Measurements from ENCODE around the gene POLR3GL.

Gene POLR3GL

DNA sequence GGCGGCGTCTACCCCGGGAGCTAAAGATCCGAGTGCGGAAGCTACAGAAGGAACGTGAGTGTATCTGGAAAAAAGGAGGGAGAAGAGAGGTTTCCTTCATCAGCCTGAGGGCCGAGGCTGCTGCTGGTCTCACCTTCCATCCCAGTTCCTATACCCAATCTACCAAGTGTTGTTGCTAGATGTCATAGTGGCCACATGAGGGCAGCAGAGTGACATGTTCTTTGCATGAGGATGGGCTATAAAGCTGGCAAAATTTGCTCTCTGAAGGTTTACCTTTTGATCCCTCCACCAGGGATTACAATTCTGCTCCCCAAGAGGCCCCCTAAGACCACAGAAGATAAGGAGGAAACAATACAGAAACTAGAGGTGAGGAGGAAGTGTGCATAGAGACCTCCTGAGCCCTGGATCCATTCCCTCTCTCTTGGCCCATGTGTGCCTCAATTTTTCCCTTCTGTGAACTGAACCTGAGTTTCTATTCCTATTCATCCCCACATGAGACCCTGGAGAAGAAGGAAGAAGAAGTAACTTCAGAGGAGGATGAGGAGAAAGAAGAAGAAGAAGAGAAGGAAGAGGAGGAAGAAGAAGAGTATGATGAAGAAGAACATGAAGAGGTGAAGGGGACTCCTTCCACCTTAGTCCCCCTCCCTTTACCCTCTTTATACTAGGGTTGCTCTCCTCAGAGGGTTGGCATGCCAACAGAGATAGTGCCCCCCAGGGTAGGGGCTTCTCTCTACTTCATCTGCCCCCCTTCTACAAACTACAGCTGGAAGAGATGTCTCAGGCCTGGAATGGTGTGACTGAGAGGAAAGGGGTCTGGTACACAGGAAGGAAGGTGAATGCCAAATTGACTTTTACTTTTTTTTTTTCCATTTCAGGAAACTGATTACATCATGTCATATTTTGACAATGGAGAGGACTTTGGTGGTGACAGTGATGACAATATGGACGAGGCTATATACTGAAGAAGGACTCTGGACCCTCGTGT, 13.3 kb downstream of the POLR3GL start:
- FAIRE-seq = peak; percentile 96

DNA sequence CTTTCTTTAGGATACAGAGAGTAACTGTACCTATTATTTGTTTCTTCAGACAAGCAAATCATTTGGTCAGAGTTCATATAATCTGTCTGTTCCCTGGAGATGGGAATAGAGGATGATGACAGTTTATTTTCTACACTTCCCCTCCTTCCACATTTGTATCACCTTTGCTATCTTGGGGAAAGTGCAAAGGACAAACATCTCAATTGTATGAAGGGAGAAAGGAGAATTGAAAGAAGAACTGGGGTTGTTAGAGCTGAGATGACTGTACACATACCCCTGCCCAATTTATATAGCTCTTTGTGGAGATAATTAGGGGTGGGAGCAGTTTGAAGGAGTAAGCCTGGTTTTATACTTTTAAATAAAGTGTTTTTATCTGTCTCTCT, 14.0 kb downstream of the POLR3GL start:
- no peak for FAIRE-seq

DNA sequence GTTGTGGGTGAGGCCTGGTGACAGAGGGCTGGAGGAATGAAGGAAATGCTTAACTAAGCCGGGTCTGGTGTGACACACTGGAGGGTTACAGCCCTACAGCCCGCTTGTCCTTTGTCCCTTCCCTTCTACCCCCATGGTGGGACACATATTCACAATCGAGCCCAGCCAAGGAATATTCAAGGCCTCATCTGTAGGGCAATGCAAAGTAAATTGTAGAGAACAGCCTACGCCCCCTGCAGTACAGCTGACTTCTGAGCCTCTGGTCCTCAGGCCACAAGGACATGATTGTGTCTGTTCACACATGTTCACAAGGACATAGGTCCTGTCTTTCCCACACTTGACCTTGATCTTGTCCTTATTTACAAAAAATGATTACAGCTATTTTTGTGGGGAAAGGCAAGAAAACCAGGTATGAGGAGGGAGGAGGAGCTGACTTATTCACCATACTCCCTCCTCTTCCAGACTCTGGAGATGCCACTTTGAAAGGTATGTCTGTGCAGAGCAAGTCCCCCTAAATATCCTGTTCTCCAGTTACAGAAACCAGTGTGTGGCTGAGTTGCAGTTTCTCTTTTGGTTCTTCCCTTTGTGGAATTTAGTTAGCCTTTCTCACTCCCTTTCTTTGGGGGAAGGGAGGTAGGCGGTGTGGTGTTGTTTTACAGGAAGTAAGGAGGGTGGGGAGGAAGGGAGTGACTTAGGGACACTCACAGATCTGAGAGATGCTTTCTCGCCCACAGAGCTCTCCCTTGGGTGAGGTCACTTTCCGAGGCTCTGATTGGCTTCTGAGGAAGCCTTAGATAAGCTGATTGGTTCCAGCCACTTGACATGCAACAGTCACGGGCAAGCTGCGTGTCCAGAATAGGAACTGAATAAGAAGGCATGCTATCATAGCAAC, 14.6 kb downstream of the POLR3GL start:
- FAIRE-seq = peak; percentile 90

DNA sequence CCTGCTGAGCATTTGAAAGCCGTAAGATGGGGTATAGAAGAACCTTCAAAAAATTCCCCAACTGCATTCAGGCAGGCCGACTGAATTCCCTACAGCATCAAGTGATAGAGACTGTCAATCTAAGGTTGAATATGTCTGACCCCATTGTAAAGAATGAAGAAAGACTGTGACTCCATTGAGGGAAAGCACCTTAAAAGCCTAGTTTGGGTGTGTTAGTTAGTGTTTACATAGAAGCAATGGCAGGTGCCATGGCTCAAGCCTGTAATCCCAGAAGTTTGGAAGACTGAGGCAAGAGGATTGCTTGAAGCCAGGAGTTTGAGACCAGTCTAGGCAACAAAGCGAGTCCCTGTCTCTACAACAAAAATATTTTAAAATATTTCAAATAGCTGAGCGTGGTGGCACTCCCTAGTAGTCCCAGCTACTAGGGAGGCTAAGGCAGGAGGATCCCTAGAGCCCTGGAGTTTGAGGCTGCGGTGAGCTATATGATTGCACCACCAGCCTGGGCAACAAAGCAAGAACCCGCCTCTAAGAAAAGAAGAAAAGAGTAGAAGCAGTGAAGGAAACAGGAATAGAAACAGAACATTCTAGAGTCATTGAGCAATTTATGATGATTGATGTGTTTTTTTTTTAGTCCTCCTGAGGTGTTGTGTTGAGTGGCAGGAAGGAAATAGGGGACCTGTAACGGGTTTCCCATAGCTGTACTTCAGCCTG, 15.4 kb downstream of the POLR3GL start:
- no peak for FAIRE-seq

GRCh38 chr1:145980457-145980994, 16.0 kb downstream of the POLR3GL start:
- no peak for FAIRE-seq

DNA sequence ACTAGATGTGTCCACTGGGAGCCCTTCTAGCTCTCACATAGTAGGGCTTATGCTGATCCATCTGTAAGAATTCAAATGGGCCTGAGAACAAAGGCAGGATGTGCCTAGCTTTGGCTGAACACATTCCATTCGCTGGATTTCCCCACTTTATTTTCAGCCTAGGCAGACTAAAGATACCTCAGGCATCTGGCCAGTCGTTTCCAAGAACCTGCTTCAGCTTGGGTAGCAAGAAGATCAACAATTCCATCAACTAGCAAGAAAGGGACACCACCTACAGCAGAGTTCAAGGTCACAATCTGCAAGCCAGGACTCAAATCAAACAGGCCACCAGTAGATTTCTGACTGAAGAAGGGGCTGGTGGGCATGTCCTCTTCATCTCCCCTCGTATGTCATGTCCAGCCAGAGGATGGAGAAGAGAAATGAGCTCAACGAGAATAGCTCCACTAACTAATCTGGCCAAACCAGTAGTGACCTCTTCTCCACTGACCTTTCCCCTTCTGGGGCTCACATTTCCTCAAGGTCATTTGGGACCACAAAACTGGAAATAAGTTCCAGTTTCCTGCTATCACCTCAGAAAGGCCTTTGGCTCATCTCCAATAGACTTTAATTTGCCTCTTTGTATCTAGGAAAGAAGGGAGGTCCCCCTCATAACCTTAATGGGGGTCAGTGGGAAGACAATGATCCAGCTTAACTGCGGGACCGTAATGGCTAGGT, 17.7 kb downstream of the POLR3GL start:
- no peak for FAIRE-seq

DNA sequence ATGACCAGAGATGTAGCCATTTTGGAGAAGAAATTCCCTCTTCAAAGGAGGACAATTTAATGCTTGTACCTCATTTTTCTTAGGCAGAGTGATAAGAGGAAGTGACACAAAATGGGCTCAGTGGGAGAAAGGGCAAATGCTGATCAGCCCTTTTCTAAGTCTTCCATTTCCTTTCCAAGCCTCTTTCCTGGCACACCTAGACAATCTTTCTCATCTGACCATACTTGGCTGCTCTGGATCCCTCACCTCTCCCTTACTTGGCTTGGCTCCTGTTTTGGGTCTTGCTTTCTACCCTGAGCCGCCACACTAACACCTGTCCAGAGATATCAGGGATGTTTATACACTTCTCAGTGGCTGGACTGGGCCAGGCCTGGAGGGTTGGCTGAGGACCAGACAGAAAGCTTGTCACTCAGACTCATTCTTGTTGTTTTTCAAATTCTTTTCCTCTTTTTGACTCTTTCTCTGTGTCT, 18.8 kb downstream of the POLR3GL start:
- no peak for FAIRE-seq

DNA sequence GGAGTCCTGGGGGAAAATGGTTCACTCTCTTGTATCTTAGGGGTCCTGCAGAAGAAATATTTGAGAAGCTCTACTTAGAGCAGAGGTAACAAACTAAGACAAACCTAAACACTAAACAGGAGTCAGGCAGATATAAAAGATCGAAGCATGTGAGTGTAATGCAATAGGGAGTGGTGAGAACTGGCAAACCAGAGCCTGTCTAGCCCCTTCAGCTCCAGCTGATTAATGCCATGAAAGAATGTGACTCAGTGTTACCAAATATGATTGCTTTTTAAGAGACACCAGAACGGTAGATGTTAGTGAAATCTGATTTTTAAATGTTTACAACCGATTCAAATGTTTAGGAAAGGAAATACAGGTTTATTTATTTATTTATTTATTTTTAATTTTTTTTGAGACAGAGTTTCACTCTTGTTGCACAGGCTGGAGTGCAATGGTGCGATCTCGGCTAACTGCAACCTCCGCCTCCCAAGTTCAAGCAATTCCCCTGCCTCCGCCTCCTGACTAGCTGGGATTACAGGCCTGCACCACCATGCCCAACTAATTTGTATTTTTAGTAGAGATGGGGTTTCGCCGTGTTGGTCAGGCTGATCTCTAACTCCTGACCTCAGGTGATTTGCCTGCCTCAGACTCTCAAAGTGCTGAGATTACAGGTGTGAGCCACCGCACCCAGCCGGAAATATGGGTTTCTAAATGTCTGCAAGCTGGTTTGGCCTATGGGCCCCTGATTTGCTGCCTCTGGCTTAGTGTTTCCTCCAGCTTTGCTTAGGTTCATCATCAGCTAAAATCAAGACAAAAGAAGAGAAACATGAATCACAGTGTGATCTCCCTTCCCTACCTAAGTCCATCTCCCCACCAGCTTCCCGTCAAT, 19.7 kb downstream of the POLR3GL start:
- no peak for FAIRE-seq

DNA sequence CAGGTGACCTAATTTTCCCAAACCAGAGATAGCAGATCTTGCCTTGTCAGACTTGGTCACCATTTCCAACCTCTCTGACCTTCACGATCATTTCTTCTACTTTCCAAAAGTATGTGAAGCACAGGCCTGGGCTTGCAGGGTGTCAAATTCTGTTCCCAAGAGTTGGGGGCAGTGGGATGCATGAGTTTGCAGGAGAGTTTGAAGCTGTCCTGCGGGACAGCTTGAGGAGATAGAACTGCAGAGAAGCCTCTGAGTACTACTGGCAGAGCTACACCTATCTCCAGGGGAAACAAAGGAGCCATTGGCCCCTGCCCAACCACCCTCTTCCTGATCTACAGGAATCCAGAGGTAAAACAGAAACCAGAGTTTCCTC, 20.6 kb downstream of the POLR3GL start:
- no peak for FAIRE-seq

DNA sequence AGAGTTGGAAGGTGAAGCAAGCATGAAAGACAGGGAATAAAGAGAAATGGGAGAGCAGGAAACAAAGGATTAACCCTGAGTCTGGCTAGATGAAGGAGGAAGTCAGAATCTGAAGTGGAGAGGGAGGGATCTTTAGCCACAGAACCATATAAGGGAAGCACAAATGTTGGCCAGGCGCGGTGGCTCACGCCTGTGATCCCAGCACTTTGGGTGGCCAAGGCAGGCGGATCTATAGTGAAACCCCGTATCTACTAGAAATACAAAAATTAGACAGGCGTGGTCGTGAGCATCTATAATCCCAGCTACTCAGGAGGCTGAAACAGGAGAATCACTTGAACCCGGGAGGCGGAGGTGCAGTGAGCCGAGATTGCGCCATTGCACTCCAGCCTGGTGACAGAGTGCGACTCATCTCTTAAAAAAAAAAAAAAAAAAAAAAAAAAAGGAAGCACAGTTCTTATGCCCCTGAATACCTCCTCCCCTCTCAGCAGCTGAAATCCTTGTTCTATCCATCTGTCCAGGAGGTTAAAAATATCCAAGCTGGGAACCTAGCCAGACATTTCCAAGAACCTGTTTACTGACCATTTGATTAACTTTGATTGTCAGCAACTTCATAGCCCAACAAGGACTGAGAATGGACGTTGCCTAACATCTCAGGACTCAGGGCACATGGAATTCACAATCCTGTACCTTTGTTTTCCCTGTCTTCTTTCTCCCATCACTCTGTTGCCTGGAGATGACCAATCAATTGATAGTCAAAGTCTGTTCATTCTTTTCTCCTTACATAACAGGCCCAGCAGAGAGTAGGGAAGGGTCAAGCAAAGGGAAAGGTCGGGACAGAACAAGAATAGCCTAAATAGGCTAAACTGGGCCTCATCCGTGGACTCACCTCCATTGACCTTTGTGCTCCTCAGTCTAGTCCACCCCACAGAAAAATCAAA, 21.3 kb downstream of the POLR3GL start:
- FAIRE-seq = peak; percentile 96

GRCh38 chr1:145986551-145986950, 22.1 kb downstream of the POLR3GL start:
- no peak for FAIRE-seq

DNA sequence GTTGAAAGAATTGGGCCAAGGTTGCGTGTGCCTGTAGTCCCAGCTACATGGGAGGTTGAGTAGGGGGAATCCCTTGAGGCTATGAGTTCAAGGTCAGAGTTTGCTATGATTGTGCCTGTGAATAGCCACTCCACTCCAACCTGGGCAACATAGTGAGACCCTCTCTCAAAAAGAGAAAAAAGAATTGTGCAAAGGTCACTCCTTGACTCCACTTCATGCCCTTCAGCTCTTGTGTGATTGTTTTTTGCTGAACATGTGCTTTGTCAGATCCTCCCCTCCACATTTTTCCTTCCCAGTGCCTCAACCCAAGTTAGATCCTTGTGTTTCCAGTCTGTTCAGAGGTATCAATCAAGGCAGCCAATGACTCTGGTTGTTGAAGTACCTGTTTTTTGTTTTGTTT, 23.4 kb downstream of the POLR3GL start:
- FAIRE-seq = no peak

DNA sequence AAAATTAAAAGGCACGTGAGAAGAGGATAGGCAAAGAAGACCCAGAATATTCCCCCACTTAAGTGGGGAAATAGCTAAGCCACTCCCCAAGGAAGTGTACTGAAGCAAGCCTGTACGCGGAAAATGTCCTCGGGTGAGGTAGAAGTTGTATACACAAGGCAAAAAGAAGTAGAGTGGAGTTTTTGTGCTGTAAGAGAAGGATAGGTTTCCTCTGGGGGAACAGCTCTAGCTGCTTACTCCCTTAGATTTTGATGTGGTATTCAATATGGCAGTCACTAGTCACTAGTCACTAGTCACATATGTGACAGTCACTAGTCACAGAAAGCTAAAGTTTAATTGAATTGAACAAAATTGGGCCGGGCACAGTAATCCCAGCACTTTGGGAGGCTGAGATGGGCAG, 24.3 kb downstream of the POLR3GL start:
- no peak for FAIRE-seq

GRCh38 chr1:145990249-145990855, 25.9 kb downstream of the POLR3GL start:
- no peak for FAIRE-seq

DNA sequence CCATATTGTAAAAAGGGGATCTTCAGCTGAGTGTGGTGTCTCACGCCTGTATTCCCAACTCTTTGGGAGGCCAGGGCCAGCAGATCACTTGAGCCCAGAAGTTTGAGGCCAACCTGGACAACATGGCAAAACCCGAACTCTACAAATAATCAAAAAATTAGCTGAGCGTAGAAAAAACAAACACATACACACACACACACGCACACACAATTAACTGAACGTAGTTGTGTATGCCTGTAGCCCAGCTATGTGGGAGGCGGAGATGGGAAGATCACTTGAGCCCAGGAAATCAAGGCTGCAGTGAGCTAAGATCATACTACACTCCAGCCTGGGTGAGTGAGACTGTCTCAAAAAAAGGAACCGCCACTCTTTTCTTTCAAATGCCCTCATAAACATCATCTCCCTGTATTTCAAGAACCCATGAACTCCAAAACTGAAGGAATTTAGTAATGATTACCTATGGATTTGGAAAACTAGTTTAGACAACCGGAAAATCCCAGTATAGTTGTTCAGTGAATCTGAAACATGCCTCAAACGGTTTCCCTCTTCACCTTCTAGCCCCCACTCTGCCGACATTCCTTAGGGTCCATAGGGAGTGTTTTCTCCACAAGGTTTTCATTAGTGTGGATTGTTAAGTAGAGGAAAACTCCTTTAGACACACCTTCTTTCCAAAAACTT, 27.4 kb downstream of the POLR3GL start:
- peak; percentile 74 for FAIRE-seq

DNA sequence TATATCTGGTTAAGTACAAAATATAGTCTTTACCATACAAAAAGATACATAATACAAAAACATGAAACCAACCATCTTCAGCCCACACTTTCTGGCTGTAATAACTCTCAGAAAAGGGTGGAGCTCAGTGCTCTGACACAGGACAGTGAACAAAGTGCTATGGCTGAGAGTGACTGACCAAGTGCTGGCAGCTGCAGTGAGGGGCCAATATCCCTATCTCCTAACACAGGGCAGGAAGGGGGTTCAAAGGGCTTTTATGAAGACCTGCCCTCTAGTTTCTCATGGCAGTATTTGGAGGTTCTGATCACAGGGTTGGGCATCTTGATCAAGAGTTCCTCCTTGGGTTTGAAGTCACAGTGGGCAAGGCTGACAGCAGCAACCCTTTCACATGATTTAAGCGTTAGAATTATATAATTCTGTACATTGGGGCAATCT, 28.0 kb downstream of the POLR3GL start:
- FAIRE-seq = no peak

DNA sequence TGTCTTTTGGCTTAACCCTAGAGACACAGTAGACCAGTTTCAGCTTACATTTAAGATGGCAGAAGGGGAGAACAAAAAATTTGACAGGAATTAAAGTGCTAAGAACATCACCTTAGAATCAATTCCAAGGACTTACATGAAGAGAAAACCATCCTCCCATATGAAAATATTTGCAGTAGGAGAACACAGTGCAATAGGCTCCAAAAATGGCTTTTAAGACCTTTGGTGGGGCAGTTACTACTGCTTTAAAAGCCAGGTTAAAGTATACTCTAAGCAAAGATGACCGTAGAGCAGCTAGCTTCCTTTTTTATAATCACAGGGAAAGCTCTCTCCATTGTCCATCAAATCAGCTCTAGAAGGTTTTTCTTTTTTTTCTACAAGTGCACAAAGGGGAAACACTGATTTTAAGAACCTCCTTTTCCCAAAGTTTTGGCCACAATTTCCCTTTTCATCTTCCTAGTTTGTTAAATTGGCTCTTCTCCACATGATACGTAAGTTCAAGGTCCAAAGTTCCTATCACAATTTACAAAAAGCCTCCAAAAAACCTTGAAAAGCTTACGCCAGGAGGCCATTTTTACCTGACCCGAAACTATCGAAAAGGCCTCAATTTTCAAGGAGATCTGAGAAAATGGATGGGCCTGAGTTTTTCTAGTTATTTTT, 28.6 kb downstream of the POLR3GL start:
- FAIRE-seq = no peak
